NCI-H510A treated with DMSO at 0.1 percent for 48 hours (cell line): ENCODE data around the gene ESRRB.

Experiments
- DNase-seq: peaks from one replicate; lab custom pipeline; 2025; lab: John Stamatoyannopoulos, UW

Gene ESRRB

GRCh38 chr14:76407449-76408150 is 31.7 kb downstream of the ESRRB start:
- DNase-seq: no peak

- no peak for DNase-seq
Measured at GRCh38 chr14:76408877-76409276, 32.9 kb downstream of the ESRRB start.

- no peak for DNase-seq
Measured at GRCh38 chr14:76412501-76412900, 36.6 kb downstream of the ESRRB start.

GRCh38 chr14:76413106-76413961 is 37.4 kb downstream of the ESRRB start:
- DNase-seq: no peak

- DNase-seq: no peak
Measured at GRCh38 chr14:76413962-76414600, 38.1 kb downstream of the ESRRB start.

GRCh38 chr14:76419399-76419798 is 43.5 kb downstream of the ESRRB start:
- DNase-seq: no peak

- DNase-seq: no peak
Measured at GRCh38 chr14:76420827-76421226, 44.9 kb downstream of the ESRRB start.

- DNase-seq: no peak
Measured at GRCh38 chr14:76421662-76422061, 45.7 kb downstream of the ESRRB start.

GRCh38 chr14:76422662-76423061 is 46.7 kb downstream of the ESRRB start:
- DNase-seq: no peak

- DNase-seq: no peak
Measured at GRCh38 chr14:76423534-76423933, 47.6 kb downstream of the ESRRB start.

- no peak for DNase-seq
Measured at GRCh38 chr14:76424359-76424758, 48.4 kb downstream of the ESRRB start.

- DNase-seq: no peak
Measured at GRCh38 chr14:76426161-76426696, 50.3 kb downstream of the ESRRB start.

GRCh38 chr14:76428611-76429010 is 52.7 kb downstream of the ESRRB start:
- DNase-seq: no peak

GRCh38 chr14:76430017-76430416 is 54.1 kb downstream of the ESRRB start:
- no peak for DNase-seq

- no peak for DNase-seq
Measured at GRCh38 chr14:76430475-76430980, 54.6 kb downstream of the ESRRB start.

- DNase-seq: no peak
Measured at GRCh38 chr14:76431538-76431937, 55.6 kb downstream of the ESRRB start.

GRCh38 chr14:76432827-76433752 is 57.2 kb downstream of the ESRRB start:
- DNase-seq: no peak

- no peak for DNase-seq
Measured at GRCh38 chr14:76434220-76434619, 58.3 kb downstream of the ESRRB start.

GRCh38 chr14:76439237-76439775 is 63.4 kb downstream of the ESRRB start:
- DNase-seq: no peak

GRCh38 chr14:76446486-76446885 is 70.5 kb downstream of the ESRRB start:
- DNase-seq: no peak

GRCh38 chr14:76446921-76447320 is 71.0 kb downstream of the ESRRB start:
- no peak for DNase-seq
